NCI-H524 (cell line): ENCODE measurements around the gene PPP2R5C.

Source experiments
- DNase-seq, 2 experiments: peaks; one replicate each; lab custom pipeline; 2025; lab: John Stamatoyannopoulos, UW

The PPP2R5C gene

GRCh38 chr14:101917413-101918017 is 156.0 kb downstream of the PPP2R5C start:
- peak; percentile 12 to 56 for DNase-seq

- DNase-seq, result no peak
These were observed 156.8 kb downstream of the PPP2R5C start for GRCh38 chr14:101918065-101918989.

GRCh38 chr14:101920271-101920670 is 158.8 kb downstream of the PPP2R5C start:
- DNase-seq, result no peak

DNA sequence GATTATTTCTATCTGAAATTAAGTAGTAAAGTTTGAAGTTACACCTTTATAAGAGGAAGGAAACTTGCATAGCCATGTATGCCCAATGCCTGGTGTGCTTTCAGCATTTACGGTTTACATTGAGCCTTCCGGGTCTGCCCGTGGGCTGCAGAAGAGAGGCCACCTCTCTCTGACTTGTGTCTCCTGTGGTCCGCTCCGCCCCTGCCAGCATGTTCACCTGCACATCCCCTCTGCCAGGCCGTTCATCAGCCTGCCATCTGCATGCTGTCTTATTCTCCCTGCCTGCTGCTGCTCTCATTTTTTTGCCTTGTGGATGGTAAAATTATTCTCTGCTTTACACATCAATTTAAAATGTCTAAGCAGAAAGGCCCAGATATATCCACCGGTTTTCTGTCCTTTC is 161.4 kb downstream of the PPP2R5C start:
- no peak for DNase-seq

DNA sequence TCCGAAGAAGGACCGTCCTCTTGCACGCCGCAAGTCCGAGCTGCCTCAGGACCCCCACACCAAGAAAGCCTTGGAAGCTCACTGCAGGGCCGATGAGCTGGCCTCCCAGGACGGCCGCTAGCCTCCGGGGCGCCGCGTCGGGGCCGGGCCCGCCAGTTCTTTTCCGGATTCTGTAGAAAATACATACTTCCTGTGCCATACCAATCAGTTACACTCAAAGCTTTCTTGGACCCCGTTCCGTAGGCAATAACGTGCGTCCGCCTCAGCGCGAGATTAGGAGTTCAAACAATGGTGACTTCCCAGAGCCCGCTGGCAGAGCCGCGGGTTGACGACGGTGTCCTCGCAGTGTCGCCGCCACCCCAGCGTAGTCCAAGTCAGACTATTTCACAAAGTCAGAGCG is 163.6 kb downstream of the PPP2R5C start:
- DNase-seq, result no peak

- no peak for DNase-seq
These were observed 164.6 kb downstream of the PPP2R5C start for GRCh38 chr14:101926085-101926484.

DNA sequence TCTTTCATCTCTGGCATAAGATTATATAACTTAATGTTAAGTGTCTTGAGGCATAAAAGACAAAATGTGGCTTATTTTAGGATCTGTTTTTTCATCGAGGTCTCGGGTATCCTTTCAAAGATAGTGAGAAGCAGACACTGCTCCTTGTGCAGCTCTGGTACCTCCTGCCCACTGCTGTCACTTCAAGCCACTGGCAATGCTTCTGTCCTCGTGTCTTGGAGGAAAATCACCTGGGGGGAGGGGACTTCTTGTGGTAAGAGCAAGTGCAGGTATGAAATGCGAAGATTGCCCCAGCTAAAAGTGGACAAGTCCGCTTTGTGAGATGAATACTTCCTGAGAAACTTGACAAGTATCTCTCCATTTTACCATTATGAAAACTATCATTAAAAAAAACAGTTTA is 165.1 kb downstream of the PPP2R5C start:
- no peak for DNase-seq

GRCh38 chr14:101927859-101928258 is 166.3 kb downstream of the PPP2R5C start:
- no peak for DNase-seq

DNA sequence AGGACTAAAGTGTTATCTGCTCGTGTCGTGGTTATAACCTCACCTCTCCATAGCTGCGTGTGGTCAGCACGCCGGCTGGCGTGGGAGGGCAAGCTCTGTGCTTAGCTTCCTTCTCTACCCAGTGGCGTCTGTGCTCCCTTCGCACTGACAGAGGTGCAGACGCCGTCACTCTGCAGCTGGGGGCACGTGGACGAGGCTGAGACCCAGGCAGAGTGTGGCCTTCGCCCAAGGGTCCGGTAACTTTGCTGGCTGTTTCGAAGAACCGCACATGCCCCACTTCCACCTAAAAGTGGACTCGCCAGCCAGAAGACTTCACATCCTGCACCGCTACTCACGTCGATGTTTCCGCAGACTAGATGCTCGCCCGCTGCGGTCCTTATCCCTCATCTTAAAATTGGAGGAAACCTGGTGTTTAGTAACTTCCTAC is 166.9 kb downstream of the PPP2R5C start:
- DNase-seq, result no peak

DNA sequence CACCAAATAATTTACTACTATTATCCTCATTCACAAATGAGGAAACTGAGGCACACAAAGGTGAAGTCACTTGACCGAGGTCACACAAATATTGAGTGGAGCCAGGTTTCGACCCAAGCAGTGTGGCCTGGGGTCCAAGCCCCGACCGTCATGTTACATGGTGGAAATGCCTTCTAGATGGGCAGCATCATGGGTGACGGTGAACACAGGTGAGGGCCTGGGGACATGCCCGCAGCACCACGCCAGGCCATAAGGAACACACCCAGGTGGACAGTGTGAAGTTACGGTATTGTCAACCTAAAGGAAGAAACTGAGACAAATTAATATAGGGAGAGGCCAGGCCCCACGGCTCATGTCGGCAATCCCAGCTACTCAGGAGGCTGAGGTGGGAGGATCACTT is 167.6 kb downstream of the PPP2R5C start:
- DNase-seq, result no peak

DNA sequence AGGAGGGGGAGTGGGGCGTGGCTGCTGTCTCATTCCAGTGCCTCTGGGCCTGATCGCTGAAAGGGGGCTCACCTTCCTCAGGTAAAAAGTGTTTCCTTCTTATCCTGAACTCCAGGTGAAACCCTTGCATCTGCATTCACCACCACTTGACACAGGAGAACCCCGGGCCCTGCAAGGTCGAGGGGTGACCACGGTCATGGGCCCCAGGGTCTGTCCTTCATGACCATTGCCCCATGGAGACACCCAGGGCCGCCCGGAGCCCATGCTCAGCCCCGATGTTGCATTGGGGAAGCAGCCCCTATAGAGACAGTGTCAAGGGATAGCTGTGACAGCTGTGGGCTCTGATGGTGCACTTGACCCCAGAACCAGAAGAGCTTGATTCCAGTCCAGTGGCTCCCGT is 168.4 kb downstream of the PPP2R5C start:
- no peak for DNase-seq

DNA sequence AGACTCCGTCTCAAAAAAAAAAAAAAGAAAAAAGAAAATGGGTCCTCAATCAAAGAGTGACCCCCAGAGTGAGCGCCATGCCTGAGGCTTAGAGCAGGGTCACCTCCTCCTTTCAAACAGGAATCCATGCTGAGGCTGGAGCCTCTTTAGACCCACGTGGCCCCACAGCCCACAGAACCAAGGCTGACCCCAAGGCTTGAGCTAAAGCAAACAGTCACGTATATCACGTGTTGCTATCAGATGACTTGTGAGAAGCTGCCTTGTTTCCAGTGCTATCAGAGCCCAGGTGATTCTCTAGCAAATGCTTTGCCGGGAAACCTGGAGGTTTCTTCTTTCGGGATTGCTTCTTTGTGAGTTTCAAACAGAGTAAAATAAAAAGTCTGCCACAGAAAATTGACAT is 171.2 kb downstream of the PPP2R5C start:
- no peak for DNase-seq

GRCh38 chr14:101933209-101933608 is 171.7 kb downstream of the PPP2R5C start:
- DNase-seq, result no peak

DNA sequence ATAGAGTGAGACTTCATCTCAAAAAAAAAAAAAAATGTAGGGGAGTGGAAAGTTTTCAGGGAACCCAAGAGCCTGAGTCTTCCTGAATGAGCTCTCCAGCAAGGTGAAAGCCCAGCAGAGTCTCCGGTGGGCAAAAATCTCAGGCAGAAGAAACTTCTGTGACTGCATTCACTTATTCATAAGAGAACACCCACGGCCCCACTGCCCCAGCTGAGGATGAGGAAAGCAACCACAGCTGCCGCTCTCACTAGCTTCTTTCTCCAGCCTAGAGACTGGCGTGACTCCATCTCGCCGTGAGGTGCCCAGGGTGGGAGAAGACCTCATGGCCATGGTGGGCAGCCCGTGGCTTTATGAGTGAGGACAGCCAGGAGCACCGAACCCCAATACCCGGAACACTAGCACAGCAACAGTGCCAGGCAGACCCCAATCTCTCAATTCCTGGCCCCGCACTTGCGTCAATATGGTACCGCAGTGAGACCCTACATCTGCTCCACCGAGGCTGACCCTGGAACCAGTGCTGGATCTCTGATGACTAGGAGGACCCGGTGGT is 173.2 kb downstream of the PPP2R5C start:
- no peak for DNase-seq

- DNase-seq, result peak; percentile 14 to 44
These were observed 176.6 kb downstream of the PPP2R5C start for GRCh38 chr14:101937926-101938767.

DNA sequence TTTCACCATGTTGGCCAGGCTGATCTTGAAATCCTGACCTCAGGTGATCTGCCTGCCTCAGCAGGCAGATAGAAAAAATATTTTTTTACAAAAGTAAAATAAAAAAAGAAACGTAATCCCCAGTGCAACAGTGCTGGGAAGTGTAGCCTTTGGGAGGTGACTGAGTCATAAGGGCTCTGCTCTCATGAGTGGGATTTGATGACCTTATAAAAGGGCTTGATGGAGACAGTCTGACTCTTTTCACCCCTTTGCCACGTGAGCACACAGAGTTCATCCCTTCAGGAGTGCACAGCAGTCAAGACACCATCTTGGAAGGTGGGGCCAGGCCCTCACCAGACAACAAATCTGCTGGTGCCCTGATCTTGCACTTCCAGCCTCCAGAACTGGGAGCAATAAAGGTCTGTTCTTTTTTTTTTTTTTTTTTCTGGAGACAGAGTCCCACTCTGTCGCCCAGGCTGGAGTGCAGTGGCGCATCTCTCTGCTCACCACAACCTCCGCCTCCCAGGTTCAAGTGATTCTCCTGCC is 178.2 kb downstream of the PPP2R5C start:
- no peak for DNase-seq

GRCh38 chr14:101944451-101944850 is 182.9 kb downstream of the PPP2R5C start:
- DNase-seq, result no peak

DNA sequence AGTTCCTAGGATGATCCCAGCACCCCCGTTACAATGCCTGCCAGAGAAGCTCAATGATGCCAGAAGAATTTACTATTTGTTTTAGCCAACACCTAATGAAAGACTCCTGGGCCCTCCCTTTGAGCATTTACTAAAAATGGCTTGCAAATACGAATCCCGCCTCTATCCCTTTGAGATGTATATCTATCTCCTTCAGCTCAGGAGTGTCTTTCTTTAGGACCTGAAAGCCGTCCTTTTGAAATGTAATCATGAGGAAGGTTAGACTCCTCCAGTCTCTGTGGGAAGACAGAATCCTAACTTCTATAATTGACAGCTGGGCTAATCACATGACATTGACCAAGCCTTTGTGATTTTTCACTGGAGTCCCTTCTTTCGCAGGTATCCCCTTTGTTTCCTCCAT is 183.7 kb downstream of the PPP2R5C start:
- DNase-seq, result no peak

GRCh38 chr14:101947577-101947903 is 186.0 kb downstream of the PPP2R5C start:
- DNase-seq, result no peak

- peak; percentile 100 for DNase-seq
These were observed 186.6 kb downstream of the PPP2R5C start for GRCh38 chr14:101947904-101948665.

DNA sequence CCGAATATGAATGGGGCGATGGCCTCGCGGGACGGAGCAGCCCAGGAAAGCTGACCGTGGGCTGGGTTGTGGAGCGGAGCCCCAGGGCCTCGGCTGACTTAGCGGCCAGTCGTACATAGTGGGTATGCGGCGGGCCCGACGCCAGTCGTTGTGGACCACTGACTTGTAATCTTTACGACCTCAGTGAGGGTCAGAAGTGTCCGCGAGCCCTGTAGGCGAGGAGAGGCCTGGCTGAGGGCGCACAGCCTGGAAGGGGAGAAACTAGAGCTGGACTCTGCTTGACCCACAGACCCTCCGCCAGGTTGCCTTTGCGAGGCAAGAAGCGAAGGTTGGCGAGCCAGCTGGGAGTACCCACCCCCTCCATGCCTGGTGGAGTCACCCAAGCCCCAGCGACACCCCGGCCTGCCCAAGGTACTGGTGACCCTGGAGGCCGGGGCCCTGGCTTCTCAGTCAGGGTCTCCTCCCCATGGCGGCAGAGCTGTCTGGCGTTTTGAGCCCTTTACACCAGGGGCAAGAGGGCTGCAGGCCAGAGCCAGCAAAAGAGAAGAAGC is 187.2 kb downstream of the PPP2R5C start:
- DNase-seq, result peak in 1 of 2 experiments; percentile 28
